Activated CD8-positive, alpha-beta memory T cell treated with anti-CD3 and anti-CD28 coated beads, Interleukin-2, amount 50 U/mL, for 4 hours (primary cell): ENCODE measurements around the gene NOC2L.
"Not testable (repeated sequence)": the region's sequence is repeated elsewhere in the genome, so short reads cannot be mapped to it uniquely, and the experiment has no call there.

Experiments
- DNase-seq: peaks from one replicate; pipeline ENCODE4 v3.0.0-alpha.2; 2020

Gene NOC2L

DNA sequence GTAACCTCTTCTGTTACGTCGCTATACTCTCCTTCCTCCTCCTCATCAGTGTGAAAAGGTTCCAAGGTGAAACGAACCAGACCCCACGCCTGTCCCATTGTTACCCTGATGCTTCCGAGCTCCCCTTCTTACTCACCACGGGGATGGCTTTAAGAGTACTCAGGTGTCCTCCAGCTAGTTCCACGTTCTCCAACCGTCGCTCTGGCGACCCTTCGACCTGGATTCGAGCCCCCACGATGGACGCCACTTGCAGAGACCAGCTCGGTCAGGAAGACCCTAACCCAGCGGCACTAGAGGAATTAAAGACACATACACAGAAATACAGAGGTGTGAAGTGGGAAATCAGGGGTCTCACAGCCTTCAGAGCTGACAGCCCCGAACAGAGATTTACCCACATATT lies 61.1 kb downstream of the NOC2L start:
- not testable (repeated sequence) for DNase-seq

DNA sequence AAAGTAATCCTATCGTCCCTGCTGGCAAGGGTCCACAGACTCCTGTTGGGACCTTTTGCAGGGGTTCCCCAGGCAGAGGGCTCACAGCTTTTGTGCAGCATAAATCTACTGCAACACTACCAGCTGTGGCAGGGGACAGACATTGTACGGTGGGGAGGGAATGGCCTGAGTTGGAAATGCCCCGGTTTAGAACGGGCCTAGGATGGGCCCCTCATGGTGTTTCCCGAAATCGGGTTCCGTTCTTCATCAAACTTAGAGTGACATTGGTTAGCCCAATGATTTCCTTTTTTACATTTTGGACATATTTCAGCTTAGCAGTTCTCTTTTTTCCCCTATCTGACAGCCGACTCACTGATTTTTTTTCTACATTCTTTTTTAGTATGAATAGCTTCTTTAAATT lies 61.8 kb downstream of the NOC2L start:
- DNase-seq = no peak
